Cortex of kidney (tissue), 1 donor: Measurements from ENCODE around the gene SNURF.
"Not testable (repeated sequence)": the region's sequence is repeated elsewhere in the genome, so short reads cannot be mapped to it uniquely, and the experiment has no call there.

ENCODE experiments used
- DNase-seq: peaks from one replicate; lab custom pipeline; 2025; lab: John Stamatoyannopoulos, UW

The SNURF gene, protein sequence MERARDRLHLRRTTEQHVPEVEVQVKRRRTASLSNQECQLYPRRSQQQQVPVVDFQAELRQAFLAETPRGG

DNA sequence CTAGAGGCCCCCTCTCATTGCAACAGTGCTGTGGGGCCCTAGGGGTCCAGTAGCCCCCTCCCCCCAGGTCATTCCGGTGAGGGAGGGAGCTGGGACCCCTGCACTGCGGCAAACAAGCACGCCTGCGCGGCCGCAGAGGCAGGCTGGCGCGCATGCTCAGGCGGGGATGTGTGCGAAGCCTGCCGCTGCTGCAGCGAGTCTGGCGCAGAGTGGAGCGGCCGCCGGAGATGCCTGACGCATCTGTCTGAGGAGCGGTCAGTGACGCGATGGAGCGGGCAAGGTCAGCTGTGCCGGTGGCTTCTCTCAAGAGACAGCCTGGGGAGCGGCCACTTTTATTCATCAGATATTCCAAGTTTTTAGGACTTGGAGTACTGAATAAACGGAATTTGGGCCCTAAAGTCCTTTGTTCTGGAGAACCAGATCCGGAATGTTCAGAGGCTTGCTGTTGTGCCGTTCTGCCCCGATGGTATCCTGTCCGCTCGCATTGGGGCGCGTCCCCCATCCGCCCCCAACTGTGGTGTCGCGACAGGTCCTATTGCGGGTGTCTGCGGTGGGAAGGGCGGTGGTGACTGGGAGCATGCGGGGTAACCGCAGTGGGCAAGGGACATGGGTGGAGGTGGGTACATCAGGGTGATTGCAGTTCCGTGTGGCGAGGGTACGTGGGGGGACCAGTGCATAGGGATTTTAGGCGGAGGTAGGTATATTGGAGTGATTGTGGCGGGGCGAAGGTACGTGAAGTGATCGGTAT is at the start of gene SNURF, which contains the start of gene SNRPN:
SNURF (plus strand) TSS at position 205 of the 748 bp plus-strand sequence; CDS start at position 267, 62 bp downstream.
SNRPN (plus strand) TSS at position 205 of the 748 bp plus-strand sequence. CDS start 19,467 bp downstream, outside the sequence.
- no peak for DNase-seq

DNA sequence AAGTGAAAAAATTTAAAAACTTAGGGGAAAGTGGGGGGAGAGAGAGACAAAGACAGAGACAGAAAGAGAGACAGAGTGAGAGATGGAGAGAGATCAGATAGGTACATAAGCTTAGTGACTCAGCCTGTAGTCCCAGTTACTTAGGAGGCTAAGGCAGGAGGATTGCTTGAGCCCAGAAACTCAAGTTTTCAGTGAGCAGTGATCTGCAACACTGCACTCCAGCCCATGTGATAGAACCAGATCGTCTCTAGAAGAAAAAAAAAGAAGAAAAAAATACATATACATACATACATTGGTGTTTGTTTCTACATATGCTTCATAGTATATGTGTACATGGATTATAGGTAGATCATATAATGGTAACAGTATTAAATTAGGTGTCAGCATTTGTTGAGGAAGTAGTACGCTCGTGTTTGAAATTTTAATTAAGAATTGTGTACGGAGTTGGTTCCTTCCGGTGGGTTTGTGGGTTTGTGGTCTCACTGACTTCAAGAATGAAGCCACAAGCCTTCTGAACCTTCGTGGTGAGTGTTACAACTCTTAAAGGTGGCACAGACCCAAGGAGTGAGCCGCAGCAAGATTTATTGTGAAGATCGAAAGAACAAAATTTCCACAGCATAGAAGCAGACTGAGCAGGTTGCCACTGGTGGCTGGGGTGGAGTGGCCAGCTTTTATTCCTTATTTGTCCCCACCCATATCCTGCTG is 38.3 kb upstream of the SNURF start:
- DNase-seq, result no peak

DNA sequence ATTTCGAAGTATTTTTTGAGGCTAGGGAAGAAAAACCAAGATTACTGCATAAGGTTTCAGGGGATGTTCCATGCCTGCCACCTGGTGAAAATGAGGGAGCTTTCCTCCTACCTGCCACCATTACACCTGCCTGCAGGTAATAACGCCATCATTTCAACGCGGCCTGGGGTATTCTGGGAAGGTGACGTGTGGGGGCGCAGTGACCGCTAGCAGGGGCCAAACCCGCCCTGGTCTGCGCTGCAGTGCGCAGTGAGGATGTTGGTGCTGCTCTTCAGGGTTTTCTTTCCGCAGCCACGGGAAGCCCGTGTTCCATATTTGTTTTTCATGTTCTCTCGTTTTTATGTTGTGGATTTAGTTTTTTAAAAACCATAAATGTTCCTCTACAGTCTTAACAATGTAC is 37.4 kb upstream of the SNURF start:
- DNase-seq, result no peak

DNA sequence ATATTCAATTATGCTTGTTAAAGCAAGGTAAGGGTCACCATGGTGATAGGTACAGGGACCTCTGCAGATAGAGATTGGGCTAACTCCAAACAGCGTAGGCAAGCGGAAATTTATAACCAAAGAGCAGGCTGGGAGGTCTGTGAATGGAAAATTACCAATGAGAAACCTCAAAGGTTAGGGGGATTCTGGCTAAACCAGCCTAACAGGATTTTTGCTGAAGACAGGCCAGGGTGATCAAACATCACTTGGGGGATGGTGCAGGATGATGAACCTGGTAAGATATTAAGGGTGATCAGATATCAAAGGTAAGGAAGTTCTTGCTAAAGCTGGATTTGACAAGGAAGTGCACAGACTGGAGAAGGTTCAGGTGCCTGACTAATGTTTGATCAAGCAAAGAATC is 35.3 kb upstream of the SNURF start:
- DNase-seq, result no peak

DNA sequence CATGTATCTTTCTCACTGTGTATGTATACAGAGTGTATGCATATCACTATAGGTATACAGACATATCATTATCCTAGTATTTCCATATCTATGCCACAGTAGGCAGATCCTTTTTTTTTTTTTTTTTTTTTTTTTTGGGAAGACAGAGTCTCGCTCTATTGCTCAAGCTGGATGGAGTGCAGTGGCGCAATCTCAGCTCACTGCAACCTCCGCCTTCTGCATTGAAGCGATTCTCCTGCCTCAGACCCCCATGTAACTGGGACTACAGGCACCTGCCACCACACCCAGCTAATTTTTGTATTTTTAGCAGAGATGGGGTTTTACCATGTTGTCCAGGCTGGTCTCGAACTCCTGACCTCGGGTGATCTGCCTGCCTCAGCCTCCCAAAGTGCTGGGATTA is 32.0 kb upstream of the SNURF start:
- DNase-seq, result not testable (repeated sequence)

DNA sequence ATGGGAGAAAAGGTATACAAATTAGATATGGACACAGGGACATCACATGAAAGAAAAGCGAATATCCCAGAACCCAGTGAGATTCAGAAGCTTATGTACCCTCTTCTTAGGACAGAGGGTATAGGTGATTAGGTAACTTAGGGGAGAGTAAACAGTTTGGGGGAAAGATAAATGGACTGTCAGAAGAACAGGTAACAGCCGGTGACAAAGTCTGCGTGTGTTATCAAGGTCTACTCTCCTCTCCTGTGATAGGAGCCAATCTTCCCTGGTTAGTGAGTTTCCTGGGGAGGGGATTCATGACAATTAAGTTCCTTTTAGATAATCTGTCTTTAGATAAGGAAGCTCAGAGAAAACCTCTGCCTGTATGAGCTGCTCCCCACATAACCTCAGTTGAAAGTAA is 30.6 kb upstream of the SNURF start:
- no peak for DNase-seq

DNA sequence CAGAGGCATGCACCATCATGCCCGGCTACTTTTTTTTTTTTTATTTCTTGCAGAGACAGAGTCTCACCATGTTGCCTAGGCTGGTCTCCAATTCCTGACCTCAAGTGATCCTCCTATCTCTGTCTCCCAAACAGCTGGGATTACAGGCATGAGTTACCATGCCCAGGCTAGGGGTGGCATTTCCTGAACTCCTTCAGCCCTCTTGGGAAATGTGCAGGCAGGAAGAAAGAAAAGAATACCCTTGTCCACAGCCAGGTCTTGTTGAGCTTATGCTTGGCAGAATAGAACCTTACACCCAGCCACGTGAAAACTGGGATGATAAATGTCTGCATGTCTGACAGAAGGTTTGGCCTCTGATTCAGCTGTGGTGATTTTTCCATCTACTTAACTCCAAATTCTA is 30.2 kb upstream of the SNURF start:
- no peak for DNase-seq

DNA sequence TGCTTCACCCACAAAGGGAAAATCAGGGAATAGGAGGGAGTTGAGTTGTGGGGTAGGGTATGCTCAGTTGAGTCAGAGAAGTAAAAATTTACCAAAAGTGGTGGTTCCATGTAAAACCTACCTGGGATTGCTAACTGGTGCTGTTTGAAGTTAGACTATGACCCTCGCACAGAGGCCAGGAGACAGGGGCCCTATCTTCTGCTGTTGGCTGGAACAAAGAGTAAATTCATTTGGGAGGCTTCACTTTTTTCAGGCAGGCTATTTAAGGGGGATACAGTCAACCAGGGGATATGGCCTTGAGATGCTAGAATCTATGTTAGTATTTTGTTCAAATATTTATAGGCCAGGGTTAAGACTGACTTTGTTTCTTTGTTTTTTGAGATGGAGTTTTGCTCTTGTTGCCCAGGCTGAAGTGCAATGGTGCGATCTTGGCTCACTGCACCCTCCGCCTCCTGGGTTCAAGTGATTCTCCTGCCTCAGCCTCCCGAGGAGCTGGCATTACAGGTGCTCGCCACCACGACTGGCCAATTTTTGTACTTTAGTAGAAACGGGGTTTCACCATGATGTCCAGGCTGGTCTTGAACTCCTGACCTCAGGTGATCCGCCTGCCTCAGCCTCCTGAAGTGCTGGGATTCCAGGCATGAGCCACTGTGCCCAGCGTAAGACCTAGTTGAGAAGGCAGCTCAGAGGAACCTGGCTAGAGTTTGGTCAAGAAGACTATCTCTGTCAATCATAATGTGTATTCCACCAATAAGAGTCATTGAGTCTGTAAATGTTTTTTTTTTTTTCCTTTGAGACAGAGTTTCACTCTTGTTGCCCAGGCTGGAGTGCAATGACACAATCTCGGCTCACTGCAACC is 22.7 kb upstream of the SNURF start:
- not testable (repeated sequence) for DNase-seq

DNA sequence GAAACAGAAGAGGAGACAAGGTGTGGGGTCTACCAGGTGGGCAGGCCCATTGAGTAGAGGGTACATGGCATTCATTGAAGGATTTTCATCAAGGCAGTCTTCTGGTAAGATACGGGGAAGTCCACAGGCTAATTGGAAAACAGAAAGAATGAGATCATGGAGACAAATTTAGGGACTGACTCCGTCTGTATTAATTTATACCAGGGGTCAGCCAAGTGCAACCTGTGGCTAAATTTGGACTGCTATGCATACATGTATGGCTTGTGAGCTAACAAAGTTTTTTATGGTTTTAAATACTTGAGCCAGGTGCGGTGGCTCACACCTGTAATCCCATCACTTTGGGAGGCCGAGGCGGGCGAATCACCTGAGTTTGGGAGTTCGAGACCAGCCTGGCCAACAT is 21.1 kb upstream of the SNURF start:
- DNase-seq, result no peak

DNA sequence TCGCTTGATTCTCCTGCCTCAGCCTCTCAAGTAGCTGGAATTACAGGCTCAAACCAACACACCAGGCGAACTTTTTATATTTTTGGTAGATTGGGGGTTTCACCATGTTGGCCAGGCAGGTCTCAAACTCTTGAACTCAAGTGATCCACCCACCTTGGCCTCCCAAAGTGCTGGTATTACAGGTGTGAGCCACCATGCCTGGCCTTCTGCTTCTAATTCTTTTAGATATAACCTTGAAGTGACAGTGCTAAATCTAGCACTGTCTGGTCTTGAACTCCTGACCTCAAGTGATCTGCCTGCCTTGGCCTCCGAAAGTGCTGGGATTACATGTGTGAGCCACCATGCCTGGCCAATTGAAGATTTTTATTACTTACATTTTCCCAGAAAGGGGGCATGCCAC is 16.6 kb upstream of the SNURF start:
- DNase-seq, result not testable (repeated sequence)

DNA sequence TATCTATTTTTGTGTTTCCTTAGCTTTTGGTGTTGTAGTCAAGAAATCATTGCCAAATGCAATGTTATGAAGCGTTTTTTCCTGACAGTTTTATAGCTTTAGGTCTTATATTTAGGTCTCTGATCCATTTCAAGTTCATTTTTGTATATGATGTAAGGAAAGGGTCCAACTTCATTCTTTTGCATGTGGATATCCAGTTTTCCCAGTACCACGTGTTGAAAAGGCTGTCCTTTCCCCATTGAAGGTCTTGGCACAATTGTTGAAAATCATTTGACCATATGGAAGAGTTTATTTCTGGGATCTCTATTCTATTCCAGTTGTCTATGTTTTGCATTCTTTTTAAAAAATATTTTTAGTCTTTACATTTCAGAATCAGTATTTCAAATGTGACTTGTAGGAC is 14.6 kb upstream of the SNURF start:
- DNase-seq, result no peak

DNA sequence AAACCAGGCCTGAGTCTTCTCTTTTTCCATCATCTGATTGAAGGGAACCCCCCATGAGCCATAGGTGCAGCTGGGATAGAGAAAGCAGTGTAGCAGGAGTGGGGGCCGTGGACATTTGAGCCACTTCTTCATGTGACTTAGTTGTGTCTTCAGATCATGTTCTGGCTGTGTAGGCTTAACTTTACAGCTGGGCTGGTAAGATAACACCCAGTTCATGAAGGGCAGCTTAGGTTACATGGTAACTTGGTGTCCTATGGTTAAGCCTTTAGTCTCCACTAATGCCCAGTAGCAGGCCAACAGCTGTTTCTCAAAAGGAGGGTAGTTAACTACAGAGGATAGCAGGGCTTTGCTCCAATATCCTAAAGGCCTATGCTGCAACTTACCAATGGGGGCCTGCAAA is 11.4 kb upstream of the SNURF start:
- no peak for DNase-seq

DNA sequence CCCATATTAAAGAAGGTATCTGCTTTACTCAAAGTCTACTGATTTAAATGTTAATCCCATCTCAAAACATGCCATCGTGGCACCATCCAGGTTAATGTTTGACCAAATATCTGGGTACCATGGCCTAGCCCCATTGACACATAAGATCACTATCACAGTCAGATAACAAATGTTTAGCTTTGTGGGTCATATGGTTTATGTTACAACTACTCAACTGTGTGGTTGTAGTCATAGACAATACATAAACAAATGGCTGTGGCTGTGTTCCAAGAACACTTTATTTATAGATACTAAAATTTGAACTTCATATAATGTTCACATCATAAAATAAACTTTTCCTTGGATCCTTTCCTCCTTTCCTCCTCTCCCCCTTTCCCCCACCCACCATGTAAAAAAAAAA is 9.8 kb upstream of the SNURF start:
- DNase-seq, result no peak

DNA sequence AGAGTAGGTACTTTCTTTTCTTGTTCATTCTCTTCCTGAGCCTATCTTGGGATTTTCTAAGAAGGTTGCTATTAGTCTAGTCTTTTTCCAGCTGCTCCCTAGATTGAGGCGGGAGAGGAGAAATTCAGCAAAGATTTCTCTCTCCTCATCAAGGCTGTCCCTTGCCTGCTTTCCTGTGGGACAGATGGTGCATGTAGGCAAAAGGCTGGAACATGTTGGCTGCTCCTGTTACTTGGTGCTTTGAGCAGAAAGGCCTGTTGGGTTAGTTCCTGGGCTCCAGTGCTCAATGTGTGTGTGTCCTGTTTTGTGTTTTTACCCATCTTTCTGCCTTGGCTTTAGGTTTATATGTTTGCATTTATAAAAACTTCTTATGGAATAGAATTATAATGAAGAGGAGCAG is 9.1 kb upstream of the SNURF start:
- DNase-seq, result no peak

DNA sequence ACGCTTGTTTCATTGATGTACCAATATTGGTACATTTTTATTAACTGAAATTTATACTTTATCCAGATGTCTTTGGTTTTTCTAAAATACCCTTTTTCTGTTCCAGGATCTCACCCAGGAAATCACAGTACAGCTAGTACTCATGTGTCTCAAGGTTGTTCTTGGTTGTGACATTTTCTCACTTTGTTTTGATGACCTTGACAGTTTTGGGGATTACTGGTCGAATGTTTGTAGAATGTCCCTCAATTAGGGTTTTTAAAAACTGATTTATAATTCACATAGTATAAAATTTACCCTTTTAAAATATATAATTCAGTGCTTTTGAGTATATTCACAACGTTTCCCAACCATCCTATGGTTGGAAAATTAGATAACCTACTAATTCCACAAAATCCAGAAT is 6.3 kb upstream of the SNURF start:
- DNase-seq, result no peak

DNA sequence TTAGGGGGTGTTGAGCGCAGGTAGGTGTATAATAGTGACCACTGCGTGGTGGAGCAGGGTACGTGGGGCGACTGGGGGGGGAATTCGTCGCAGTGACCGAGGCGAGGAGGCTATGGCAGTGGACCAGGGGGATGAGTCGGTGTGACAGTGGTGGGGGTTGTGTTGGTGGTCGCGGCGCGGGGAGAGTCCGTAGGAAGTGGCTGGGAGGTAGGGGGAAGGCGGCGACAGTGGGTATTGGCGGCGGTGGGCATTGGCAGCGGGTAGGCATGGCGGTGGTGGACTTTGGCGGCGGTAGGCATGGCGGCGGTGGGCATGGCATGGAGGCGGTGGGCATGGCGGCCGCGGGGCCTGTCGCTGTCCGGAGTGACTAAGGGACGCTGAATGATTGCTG is 739 bp downstream of the SNURF start:
- no peak for DNase-seq

DNA sequence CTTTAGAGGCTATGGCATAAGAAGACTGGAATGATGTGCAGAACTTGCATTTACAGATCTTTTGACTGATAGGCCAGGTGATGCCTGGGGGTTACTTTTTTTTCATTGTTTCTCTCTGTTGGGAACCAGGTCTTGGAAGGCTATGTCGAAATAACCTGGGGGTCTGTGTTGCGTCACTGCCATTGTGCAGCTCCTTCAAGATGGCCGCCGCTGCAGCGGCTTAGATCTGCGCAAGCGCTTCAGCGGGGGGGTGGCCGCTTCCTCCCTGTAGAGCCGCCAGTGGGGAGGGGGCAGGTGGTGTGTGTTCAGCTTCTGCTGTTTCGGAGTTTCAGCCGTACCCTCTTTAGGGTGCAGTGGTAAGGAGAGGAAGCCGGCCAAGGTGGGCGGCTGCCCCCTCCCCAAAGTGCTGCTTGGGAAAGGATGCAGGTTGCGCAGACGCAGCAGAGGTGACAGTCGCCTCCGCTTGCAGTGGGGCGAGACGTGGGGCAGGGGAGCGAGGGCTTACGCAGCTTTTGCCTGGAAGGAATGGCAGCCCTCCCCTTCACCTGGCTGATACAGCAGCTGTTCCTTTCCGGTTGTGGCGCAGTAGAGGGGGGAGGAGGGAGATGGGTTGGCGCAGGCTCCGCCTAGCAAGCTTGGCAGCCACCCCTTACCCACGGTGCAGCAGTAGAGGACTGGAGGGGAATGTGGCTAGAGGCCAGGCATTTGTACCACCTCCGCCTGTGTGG is 1.5 kb downstream of the SNURF start:
- DNase-seq, result no peak

DNA sequence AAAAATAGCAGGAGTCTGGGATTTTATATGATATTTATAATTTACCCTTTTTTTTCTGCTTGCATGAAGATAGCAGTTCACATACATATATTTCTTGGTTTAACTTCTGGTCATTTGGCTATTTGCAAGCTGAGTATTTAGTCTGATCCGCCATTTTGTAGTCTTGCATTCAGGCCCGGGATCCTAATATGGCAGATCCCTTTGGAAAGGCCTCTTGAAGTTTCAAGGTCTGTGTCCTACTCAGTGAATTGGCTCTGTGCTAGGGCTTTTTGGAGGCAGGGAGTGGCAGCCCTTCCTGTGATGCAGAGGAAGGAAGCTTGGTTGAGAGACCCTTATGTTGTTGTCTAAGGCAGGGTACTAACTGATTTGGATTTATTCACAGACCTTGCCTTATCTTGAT is 2.9 kb downstream of the SNURF start:
- no peak for DNase-seq

DNA sequence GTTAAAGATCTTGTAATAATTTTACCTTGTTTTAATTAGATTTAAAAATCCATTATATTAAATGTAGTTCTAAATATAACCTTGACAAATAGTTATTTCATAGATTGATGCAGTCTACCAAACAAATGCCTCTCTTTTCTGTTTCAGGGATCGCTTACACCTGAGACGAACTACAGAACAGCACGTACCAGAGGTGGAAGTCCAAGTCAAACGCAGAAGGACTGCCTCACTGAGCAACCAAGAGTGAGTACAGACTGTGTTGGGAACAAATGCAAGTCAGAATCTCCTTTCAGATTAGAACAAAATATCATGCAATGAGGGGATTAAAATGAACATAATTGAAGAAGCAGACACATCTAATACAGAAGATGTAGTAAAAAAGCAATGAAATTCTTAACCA is 7.2 kb downstream of the SNURF start:
- no peak for DNase-seq

DNA sequence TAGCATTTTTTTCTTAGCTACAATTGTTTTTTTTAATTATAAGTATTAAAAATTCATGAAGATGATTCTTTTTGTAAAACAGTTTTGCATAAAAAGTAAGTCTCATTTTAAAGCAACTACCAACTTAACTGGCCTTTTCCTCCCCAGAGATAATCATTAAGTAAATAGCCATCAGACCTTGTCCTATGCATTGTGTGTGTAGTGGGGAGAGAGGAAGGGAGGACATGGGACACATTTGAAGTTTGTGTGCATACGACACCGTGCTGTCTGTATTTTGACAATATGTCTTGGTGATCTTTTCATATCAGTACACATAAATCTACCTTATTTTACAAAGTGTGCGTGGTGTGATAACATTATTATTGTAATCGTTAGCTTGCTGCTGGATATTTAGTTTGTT is 8.1 kb downstream of the SNURF start:
- no peak for DNase-seq

DNA sequence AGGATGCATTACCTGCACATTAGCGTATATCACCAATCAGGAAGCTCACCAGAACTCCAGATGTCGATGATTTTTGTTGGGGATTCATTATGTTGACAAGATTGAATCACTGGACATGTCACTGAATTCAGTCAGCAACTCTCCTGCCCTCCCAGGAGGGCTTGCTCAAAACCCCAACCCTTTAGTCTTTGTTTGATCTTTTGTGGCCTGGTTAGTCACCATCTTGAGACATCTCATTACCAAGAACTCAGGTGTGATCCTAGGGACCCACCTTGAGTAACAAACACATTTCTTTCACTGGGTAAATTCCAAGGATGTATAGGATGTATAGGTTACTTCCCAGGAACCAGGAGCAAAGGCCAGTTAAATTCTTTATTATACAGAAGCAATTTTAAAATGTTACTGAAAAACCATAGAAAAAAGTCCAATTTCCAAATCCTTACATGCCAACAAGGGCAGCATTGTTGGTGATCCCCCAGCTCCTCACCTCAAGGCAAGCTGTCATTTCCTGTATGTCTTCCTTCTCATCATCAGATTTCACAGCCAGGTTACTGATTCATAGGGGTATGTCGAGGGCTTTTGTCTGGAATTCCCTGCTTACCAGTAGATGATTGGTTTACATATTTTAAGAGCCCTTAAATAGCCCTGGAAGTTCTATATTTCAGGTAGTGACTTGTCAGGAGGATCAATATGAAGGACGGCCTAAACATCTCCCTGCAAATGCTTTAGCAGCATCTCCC is 11.7 kb downstream of the SNURF start:
- DNase-seq, result no peak
